Colonic mucosa (tissue), 4 donors: ENCODE measurements around the gene SLC11A2. TPM values are rescaled to one million over a fixed set of nuclear protein-coding genes. Genes with fewer than 3 reads are reported as not detected.

ENCODE experiments used
- DNase-seq: peaks from one replicate; pipeline ENCODE4 v3.0.0-alpha.2; 2020
- H3K27ac ChIP-seq: fragments of 200-600 bp; one replicate; pipeline ENCODE4 v1.8.0; 2021
- H3K27me3 ChIP-seq: fragments of 200-600 bp; one replicate; pipeline ENCODE4 v1.8.0; 2021
- H3K36me3 ChIP-seq: fragments of 200-600 bp; one replicate; pipeline ENCODE4 v1.8.0; 2021
- H3K4me1 ChIP-seq: fragments of 200-600 bp; one replicate; pipeline ENCODE4 v1.8.0; 2021; ENCODE audit warnings: mild to moderate bottlenecking
- H3K4me3 ChIP-seq: fragments of 200-600 bp; one replicate; pipeline ENCODE4 v1.8.0; 2021
- H3K9ac ChIP-seq, 2 donors: one replicate each; pipeline ENCODE4 v1.7.0; 2013; ENCODE audit warnings: control low read depth in 2 of 2, low read depth in 2 of 2, low read length in 2 of 2
- H3K9me3 ChIP-seq: fragments of 200-600 bp; one replicate; pipeline ENCODE4 v1.8.0; 2021
- CTCF ChIP-seq: fragments of 200-600 bp; IDR thresholded peaks from one replicate; pipeline ENCODE4 v1.8.0; 2022; ENCODE audit warnings: antibody characterized with exemption, mild to moderate bottlenecking
- intact Hi-C: fragments of 100-400 bp; cut with DNase I; formaldehyde crosslinking; loops from one replicate; pipeline ENCODE4 v1.14.1; 2022
- total RNA-seq, 2 donors: library from RNA; stranded (reverse); fragmentation: NEBNext Ultra II Directional in 1 of 2; extraction: Animal tissue kit (Norgen Biotek cat#: 25700) in 1 of 2; gene quantifications; one replicate each; pipeline ENCODE4 v1.2.1, GENCODE V29; 2021
- donor health status: healthy.
- donor health status: DM: no; HTN: no; CAD: no.
- donor health status: DM: no; HTN: no; CAD: no.

SLC11A2 gene
- total RNA-seq, 2 donors from 2014 or later, result 51.6 to 52.0 TPM

GRCh38 chr12:50953047-50953446, 73.1 kb downstream of the SLC11A2 start:
- Histone ChIP-seq H3K9me3 (no peaks in the 10 kb centered on the region), H3K4me1 (no peaks in the 10 kb centered on the region), H3K27ac (no peak overlapping the region), H3K27me3 (no peaks in the 10 kb centered on the region), H3K4me3 (no peak overlapping the region), H3K9ac (no peak overlapping the region), H3K36me3 (no peaks in the 10 kb centered on the region)
- DNase-seq, result no peak
- intact Hi-C loops, result no loop called here
- TF ChIP-seq CTCF, result no peak

GRCh38 chr12:50952510-50952909, 73.7 kb downstream of the SLC11A2 start, which contains the start of gene HIGD1C:
Gene HIGD1C (plus strand): TSS chr12:50952544. CDS start chr12:50953999, 1,455 bp downstream.
- no peak for DNase-seq
- Histone ChIP-seq H3K27me3 (no peaks in the 10 kb centered on the region), H3K4me1 (no peaks in the 10 kb centered on the region), H3K9me3 (no peaks in the 10 kb centered on the region), H3K4me3 (no peak within 1 kb of the TSS), H3K9ac (no peak within 1 kb of the TSS), H3K36me3 (no peaks in the 10 kb centered on the region), H3K27ac (no peak within 1 kb of the TSS)
- intact Hi-C loops, result no loop called here
- no peak for TF ChIP-seq CTCF

- no peak for TF ChIP-seq CTCF
- H3K27me3 ChIP-seq, result no peaks in the 10 kb centered on the region
These were observed 75.1 kb downstream of the SLC11A2 start for GRCh38 chr12:50951112-50951511.

GRCh38 chr12:50949801-50950302, 76.3 kb downstream of the SLC11A2 start:
- Histone ChIP-seq H3K27me3 (no peaks in the 10 kb centered on the region), H3K4me3 (no peak overlapping the region), H3K4me1 (no peaks in the 10 kb centered on the region), H3K36me3 (no peaks in the 10 kb centered on the region), H3K9ac (no peak overlapping the region), H3K27ac (no peak overlapping the region), H3K9me3 (no peaks in the 10 kb centered on the region)
- DNase-seq, result no peak
- no peak for TF ChIP-seq CTCF
- intact Hi-C loops, result no loop called here

More at GRCh38 chr12:50951112-50951511, 75.1 kb downstream of the SLC11A2 start:
- Histone ChIP-seq H3K4me3 (no peak overlapping the region), H3K4me1 (no peaks in the 10 kb centered on the region), H3K36me3 (no peaks in the 10 kb centered on the region), H3K9ac (no peak overlapping the region), H3K27ac (no peak overlapping the region), H3K9me3 (no peaks in the 10 kb centered on the region)
- DNase-seq, result no peak
- intact Hi-C loops, result no loop called here

DNA sequence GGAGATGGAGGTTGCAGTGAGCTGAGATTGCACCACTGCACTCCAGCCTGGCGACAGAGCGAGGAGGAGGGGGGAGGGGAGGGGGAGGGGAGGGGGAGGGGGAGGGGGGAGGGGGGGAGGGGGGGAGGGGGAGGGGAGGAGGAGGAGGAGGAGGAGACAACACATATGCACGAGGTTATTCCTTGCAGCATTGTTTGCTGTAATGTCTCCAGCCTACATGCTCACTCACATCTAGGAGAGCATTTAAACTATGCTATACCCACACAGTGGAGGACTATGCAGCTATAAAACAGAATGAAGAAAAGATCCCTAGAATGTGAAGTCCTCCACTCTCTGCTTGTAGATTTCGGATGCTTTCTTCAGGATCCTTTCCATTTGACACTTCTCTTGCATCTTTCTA, 77.4 kb downstream of the SLC11A2 start:
- Histone ChIP-seq H3K4me3 (no peak overlapping the region), H3K9me3 (no peaks in the 10 kb centered on the region), H3K27me3 (no peaks in the 10 kb centered on the region), H3K36me3 (no peaks in the 10 kb centered on the region), H3K9ac (no peak overlapping the region), H3K4me1 (no peaks in the 10 kb centered on the region), H3K27ac (no peak overlapping the region)
- intact Hi-C loops, result no loop called here
- TF ChIP-seq CTCF, result no peak
- DNase-seq, result no peak
